SU-DHL-6 (cell line): ENCODE results near the gene TMEM86B.

Experiments
- CTCF ChIP-seq: fragments of 200-600 bp; sonication (generic); IDR thresholded peaks from one replicate; pipeline ENCODE4 v1.5.1; 2017; ENCODE audit warnings: antibody characterized with exemption, mild to moderate bottlenecking, low read length, moderate library complexity; ENCODE audit not compliant: insufficient read depth, poor library complexity, severe bottlenecking
- EZH2phosphoT487 ChIP-seq: fragments of 200-600 bp; sonication (generic), shearing (Covaris generic); conservative IDR thresholded peaks from 2 replicates; pipeline ENCODE4 v1.6.1; 2018; ENCODE audit warnings: mild to moderate bottlenecking, antibody characterized with exemption, low read length, moderate library complexity, mixed read lengths

- no peak for TF ChIP-seq CTCF
- TF ChIP-seq EZH2phosphoT487: no peak
Measured at GRCh38 chr19:55255618-55256423, 27.3 kb upstream of the TMEM86B start.
